ENCODE measurements around the gene GOLT1A. TPM values are rescaled to one million over a fixed set of nuclear protein-coding genes. Genes with fewer than 3 reads are reported as not detected.
A peak's percentile ranks its signal among the peaks of the same experiment; 100 is the strongest.

The GOLT1A gene
- total RNA-seq, 1 donor from 2014 or later, result 1.8 TPM

DNA sequence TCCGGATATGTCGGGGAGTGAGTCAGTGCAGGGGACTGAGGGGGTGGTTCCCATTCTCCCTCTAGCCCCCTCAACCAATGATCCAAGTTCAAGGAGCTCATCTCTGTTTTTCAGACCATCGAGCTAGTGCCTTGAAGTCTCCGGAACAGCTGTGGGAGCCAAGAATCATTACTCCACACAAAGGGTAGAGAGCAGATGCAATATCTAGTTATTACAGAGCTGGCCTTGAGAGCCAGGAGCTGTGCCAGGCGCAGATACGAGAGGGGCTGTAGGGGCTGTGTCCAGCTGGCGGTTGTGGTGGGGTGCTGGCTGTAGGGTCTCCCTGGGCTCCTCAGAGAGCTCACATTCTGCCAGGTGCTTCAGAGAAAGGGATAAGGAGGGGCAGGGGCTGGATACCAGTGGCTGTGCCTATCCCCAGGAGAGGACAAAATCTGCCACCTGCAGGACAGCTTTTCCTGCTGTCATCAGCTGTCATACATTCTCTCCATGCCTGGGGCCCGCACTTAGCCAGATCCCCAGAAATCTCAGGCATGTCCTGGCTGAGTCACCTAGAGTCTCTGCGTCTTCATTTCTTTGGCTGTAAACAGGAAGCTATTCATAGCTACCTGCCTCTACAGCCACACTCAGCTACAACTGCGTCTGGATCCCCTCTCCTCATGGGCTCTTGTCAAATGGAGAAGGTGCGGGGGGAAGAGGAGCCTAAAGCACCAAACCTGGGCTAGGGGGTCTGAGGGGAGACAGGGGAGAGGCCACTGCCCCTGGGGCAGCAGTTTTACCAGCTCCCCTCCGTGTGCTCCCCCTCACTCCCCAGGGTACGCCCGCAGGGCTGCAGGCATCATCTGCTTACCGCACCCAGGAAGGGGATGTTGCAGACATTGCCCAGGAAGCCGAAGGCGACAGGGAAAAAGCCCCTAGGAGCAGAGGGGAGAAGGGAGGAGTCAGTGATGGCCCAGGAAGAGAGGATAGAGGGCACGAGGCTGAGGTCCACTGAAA is 15.1 kb downstream of the GOLT1A start:
- Histone ChIP-seq H3K4me3 (ENCODE audit: low read depth, low read length) (no peak overlapping the region), H3K36me3 (ENCODE audit: control insufficient read depth, insufficient read depth, low read length) (no peaks in the 10 kb centered on the region), H3K27me3 (ENCODE audit: control insufficient read depth, insufficient read depth, low read length) (no peaks in the 10 kb centered on the region)
- TF ChIP-seq, protein P1, sequence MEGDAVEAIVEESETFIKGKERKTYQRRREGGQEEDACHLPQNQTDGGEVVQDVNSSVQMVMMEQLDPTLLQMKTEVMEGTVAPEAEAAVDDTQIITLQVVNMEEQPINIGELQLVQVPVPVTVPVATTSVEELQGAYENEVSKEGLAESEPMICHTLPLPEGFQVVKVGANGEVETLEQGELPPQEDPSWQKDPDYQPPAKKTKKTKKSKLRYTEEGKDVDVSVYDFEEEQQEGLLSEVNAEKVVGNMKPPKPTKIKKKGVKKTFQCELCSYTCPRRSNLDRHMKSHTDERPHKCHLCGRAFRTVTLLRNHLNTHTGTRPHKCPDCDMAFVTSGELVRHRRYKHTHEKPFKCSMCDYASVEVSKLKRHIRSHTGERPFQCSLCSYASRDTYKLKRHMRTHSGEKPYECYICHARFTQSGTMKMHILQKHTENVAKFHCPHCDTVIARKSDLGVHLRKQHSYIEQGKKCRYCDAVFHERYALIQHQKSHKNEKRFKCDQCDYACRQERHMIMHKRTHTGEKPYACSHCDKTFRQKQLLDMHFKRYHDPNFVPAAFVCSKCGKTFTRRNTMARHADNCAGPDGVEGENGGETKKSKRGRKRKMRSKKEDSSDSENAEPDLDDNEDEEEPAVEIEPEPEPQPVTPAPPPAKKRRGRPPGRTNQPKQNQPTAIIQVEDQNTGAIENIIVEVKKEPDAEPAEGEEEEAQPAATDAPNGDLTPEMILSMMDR (IDR thresholded peaks at IDR 0.05; ENCODE audit: insufficient read depth, low read length, severe bottlenecking), result peak; percentile 47
- DNase-seq (ENCODE audit: low read depth) (peak; percentile 90), FAIRE-seq (peak; percentile 76)

DNA sequence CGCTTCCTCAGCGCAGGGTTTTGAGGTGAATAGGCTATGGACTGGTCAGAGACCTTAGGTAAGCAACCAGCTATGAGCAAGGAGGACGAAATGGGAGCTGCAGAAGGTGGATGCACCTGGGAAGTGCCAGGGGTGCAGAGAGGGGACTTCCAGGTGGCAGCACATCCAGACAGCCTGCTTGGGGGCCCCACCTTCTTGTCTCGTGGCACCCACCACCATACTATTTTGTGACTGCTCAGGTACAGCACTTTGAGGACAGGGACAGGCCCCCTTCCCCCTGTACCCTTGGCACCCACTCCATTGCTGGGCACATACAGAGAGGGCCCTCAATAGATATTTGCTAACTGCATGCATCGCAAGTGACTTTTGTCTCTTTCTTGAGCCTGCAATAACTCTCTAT is 16.7 kb downstream of the GOLT1A start:
- DNase-seq (ENCODE audit: low read depth) (no peak), FAIRE-seq (no peak)
- TF ChIP-seq, protein P1 (IDR thresholded peaks at IDR 0.05; ENCODE audit: insufficient read depth, low read length, severe bottlenecking), result no peak
- Histone ChIP-seq H3K4me3 (ENCODE audit: low read depth, low read length) (no peak overlapping the region), H3K27me3 (ENCODE audit: control insufficient read depth, insufficient read depth, low read length) (no peaks in the 10 kb centered on the region), H3K36me3 (ENCODE audit: control insufficient read depth, insufficient read depth, low read length) (no peaks in the 10 kb centered on the region)

DNA sequence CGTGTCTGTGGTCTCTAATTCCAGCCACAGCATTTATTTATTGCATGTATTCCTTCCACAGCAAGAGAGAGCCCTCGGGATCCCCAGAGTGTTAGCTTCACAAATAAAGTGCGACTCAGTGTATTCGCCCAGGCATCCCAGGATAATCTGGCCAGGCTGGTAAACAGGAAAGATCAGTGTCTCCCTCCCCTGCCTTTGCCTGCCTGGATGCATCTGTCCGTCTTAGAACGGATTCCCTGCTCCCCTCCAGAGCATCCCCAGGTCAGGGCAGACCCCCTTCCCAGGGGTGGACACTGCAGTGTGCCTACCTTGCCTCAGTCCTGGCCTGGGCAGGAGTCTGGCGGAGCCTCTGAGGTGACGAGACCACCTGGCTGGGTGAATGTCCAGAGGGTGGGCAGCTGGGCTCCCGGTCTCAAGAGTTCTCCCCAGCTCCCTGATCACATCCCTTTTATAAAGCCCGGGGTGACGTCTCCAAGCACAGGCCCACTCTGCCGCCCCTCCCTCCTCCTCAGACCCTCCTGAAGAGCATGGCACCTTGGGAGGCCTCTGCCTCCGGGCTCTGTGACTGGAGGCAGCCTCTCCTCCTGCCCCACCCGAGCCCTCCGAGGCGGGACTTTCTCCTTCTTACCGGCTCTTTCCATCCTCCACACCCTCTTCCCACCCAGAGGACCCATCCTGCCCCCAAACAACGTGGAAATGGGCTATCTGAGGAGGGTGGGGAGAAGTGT is 17.6 kb downstream of the GOLT1A start, which contains the start of gene KISS1:
Gene KISS1, minus strand, starts transcription at position 424 of the 728 bp plus-strand sequence. CDS start 3,615 bp downstream, outside the sequence.
- TF ChIP-seq, protein P1 (IDR thresholded peaks at IDR 0.05; ENCODE audit: insufficient read depth, low read length, severe bottlenecking), result no peak
- H3K36me3 ChIP-seq (ENCODE audit: control insufficient read depth, insufficient read depth, low read length), result no peaks in the 10 kb centered on the region
- H3K27me3 ChIP-seq (ENCODE audit: control insufficient read depth, insufficient read depth, low read length), result no peaks in the 10 kb centered on the region
- H3K4me3 ChIP-seq (ENCODE audit: low read depth, low read length), result no peak within 1 kb of the TSS
- DNase-seq (ENCODE audit: low read depth) (no peak), FAIRE-seq (no peak)

DNA sequence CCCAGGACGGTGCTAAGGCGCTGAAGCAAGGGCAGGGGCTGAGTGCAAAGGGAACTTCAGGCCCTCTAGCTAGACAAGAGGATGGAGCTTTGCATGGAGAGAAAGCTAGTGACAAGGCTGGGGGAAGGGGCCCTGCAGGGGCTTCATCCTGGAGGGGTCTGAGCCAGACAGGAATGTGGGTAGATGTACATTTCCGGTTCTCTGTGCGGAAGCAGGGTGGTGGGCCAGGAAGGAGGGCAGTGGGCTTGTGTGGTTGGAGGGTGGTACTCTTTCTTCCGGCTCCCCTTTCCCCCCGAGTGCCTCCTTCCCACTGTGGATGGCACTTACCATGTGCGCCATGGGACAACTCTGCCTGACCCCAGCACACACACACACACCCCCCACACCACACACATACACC is 19.0 kb downstream of the GOLT1A start:
- no peaks in the 10 kb centered on the region for H3K36me3 ChIP-seq (ENCODE audit: control insufficient read depth, insufficient read depth, low read length)
- no peak for DNase-seq (ENCODE audit: low read depth)
- TF ChIP-seq, protein P1 (IDR thresholded peaks at IDR 0.05; ENCODE audit: insufficient read depth, low read length, severe bottlenecking), result no peak
- no peaks in the 10 kb centered on the region for H3K27me3 ChIP-seq (ENCODE audit: control insufficient read depth, insufficient read depth, low read length)
- FAIRE-seq, result no peak
- no peak overlapping the region for H3K4me3 ChIP-seq (ENCODE audit: low read depth, low read length)

DNA sequence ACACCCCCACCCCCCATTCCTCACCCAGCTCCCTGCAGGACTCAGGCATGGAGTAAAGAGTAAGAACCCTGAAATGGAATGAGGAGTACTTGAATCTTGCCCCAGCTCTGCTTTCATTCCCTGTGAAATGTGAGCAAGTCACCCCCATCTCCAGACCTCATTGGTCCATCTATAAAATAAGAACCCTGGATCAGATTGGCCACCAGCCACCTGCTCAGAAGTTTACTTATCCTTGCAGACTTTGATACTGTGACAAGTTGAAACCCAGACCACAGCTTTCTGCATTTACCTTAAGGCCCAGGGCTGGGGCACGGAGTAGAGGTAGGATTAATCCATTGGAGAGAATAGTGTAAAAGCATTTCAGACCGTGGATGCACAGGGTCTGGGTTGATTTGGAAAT is 19.7 kb downstream of the GOLT1A start:
- no peak for FAIRE-seq
- H3K4me3 ChIP-seq (ENCODE audit: low read depth, low read length), result no peak overlapping the region
- no peaks in the 10 kb centered on the region for H3K36me3 ChIP-seq (ENCODE audit: control insufficient read depth, insufficient read depth, low read length)
- TF ChIP-seq, protein P1 (IDR thresholded peaks at IDR 0.05; ENCODE audit: insufficient read depth, low read length, severe bottlenecking), result no peak
- DNase-seq (ENCODE audit: low read depth), result no peak
- no peaks in the 10 kb centered on the region for H3K27me3 ChIP-seq (ENCODE audit: control insufficient read depth, insufficient read depth, low read length)
